ENCODE results near the gene PARD3B. TPM values are rescaled to one million over a fixed set of nuclear protein-coding genes. Genes with fewer than 3 reads are reported as not detected.

The PARD3B gene
- total and polyA plus RNA-seq, 10 of the 15 experiments (the other 5 are each of a cell fraction or from before 2014, with no cell fraction given) = 0.01 to 0.54 (median 0.07) TPM; not detected in 7

GRCh38 chr2:204530464-204530805 lies 14.8 kb upstream of the PARD3B start:
- Histone ChIP-seq H3K4me3 (no peak overlapping the region), H2AFZ (ENCODE audit: control insufficient read depth, low read depth, low read length) (no peak overlapping the region), H3K79me2 (ENCODE audit: control insufficient read depth, insufficient read depth, low read length) (no peaks in the 10 kb centered on the region), H3K9me3 (replicated peaks; ENCODE audit: control insufficient read depth, insufficient read depth, low read length) (no peaks in the 10 kb centered on the region), H3K9ac (ENCODE audit: control insufficient read depth, insufficient read depth, low read length) (no peak overlapping the region), H3K36me3 (ENCODE audit: control insufficient read depth in 2 of 2, insufficient read depth in 2 of 2, low read length in 1 of 2) (no peaks in the 10 kb centered on the region), H4K20me1 (ENCODE audit: control insufficient read depth, insufficient read depth) (no peaks in the 10 kb centered on the region), H3K4me1 (ENCODE audit: control insufficient read depth, insufficient read depth, low read length) (no peaks in the 10 kb centered on the region), H3K27ac (ENCODE audit: control insufficient read depth, insufficient read depth) (no peak overlapping the region), H3K4me2 (ENCODE audit: control insufficient read depth, insufficient read depth) (no peak overlapping the region), H3K27me3 (replicated peaks in 1 of 2; ENCODE audit: control insufficient read depth in 2 of 2, insufficient read depth in 2 of 2, low read length in 1 of 2) (no peaks in the 10 kb centered on the region)
- no peak for ATAC-seq
- WGBS (ENCODE audit: insufficient coverage, insufficient replicate concordance, low lambda C conversion rate, missing lambda C conversion rate) = 0% methylated on average over 1 of the region's 1 CpG
- no TSS peak for BruUV-seq (replicated peaks)
- ChIA-PET POLR2A (no interaction called here), RAD21 (ENCODE audit: unreplicated experiment) (no interaction called here), CTCF (no interaction called here), SMC1A (ENCODE audit: uncharacterized antibody, unreplicated experiment) (interaction anchor here (0.6 to 1.4 kb wide), 2 partner anchors 28 to 579 kb away, joined by 3 to 5 read pairs; no protein-coding TSS in a partner anchor)
- no peak for DNase-seq (ENCODE audit: low read depth, low spot score)
- FAIRE-seq = no peak
- intact Hi-C loops (cut with micrococcal nuclease; ENCODE audit: unreplicated experiment) (no loop called here), in situ Hi-C loops (cut with MboI) (no loop called here)
- TF ChIP-seq CEBPZ (IDR thresholded peaks at IDR 0.05; ENCODE audit: low read depth, low read length) (no peak), MTA3 (IDR thresholded peaks at IDR 0.05; ENCODE audit: borderline replicate concordance, low read length) (no peak), KAT2A (conservative IDR thresholded peaks at IDR 0.05; ENCODE audit: control insufficient read depth, low read depth, low read length) (no peak), NFXL1 (IDR thresholded peaks at IDR 0.05; ENCODE audit: borderline replicate concordance) (no peak)
